Left ventricle myocardium inferior (tissue), 1 donor: ENCODE data around the gene EXOC2. TPM values are rescaled to one million over a fixed set of nuclear protein-coding genes. Genes with fewer than 3 reads are reported as not detected.

Experiments used
- DNase-seq: peaks from one replicate; pipeline ENCODE4 v3.0.0-alpha.2; 2020
- H3K27ac ChIP-seq: fragments of 200-600 bp; replicated peaks from 2 replicates; pipeline ENCODE4 v1.8.0; 2021
- H3K27me3 ChIP-seq: fragments of 200-600 bp; 2 replicates; pipeline ENCODE4 v1.8.0; 2021; ENCODE audit warnings: low read depth
- H3K36me3 ChIP-seq: fragments of 200-600 bp; 2 replicates; pipeline ENCODE4 v1.8.0; 2021
- H3K4me1 ChIP-seq: fragments of 200-600 bp; 2 replicates; pipeline ENCODE4 v1.8.0; 2021
- H3K4me3 ChIP-seq: fragments of 200-600 bp; 2 replicates; pipeline ENCODE4 v1.8.0; 2021; ENCODE audit warnings: mild to moderate bottlenecking, moderate library complexity
- H3K9me3 ChIP-seq: fragments of 200-600 bp; replicated peaks from 2 replicates; pipeline ENCODE4 v1.8.0; 2021
- CTCF ChIP-seq: fragments of 200-600 bp; IDR thresholded peaks from 2 replicates; pipeline ENCODE4 v1.8.0; 2021; ENCODE audit warnings: antibody characterized with exemption, mild to moderate bottlenecking, borderline replicate concordance
- intact Hi-C: fragments of 100-400 bp; cut with micrococcal nuclease; formaldehyde crosslinking; loops from one replicate; pipeline ENCODE4 v1.11.0; 2022
- total RNA-seq: library from RNA; stranded (reverse); fragmentation: NEBNext Ultra II Directional; extraction: Animal tissue kit (Norgen Biotek cat#: 25700); gene quantifications from one replicate; pipeline ENCODE4 v1.2.1, GENCODE V29; 2021
- donor health status: DM: no; HTN: yes; CAD: no; lungs with severe emphysema.

EXOC2 gene
- total RNA-seq, 1 donor from 2014 or later, result 15.6 TPM

GRCh38 chr6:475314-475713 is 217.6 kb downstream of the EXOC2 start:
- H3K36me3 ChIP-seq, result no peaks in the 10 kb centered on the region
- no peak for DNase-seq
- H3K9me3 ChIP-seq, result no peaks in the 10 kb centered on the region
- no peaks in the 10 kb centered on the region for H3K27me3 ChIP-seq
- TF ChIP-seq CTCF, result no peak
- no peak overlapping the region for H3K27ac ChIP-seq
- H3K4me1 ChIP-seq, result no peaks in the 10 kb centered on the region
- intact Hi-C loops, result no loop called here
- no peak overlapping the region for H3K4me3 ChIP-seq

DNA sequence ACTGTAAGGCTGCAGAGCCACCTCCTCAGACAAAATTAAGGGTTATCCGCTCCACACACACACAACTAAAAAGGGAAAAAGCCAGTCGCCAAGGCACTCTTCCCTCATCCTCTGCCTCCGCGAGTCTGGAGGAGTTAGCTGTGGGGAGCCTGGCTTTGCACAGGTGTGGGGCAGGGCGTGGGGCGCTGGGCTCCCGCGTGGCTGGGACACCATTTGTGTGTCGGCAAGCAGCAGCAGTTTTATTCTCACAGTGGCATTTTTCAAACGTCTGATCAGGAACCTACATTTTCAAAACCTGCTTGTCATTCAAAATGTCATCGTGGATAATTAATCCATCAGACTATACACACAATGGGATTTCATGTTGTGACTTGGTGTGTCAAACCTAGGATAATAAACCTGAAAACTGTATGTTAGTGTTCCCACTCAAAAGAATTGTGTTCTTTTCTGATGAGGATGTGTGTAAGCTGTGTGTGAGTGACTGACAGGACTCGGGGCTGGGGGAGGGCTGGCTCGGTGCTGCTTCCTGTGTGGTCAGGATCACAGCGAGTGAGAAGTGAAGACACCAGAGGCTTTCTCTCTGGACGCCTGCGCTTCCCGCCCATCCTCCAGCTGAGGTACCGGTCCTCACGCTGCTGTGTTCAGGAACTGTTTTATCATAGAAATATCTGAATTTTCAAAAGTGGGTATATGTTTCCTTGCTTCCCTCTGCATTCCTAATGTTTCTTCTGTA is 218.3 kb downstream of the EXOC2 start:
- H3K27ac ChIP-seq, result no peak overlapping the region
- no peaks in the 10 kb centered on the region for H3K4me1 ChIP-seq
- DNase-seq, result no peak
- H3K27me3 ChIP-seq, result no peaks in the 10 kb centered on the region
- no peaks in the 10 kb centered on the region for H3K36me3 ChIP-seq
- H3K4me3 ChIP-seq, result no peak overlapping the region
- no peaks in the 10 kb centered on the region for H3K9me3 ChIP-seq
- intact Hi-C loops, result no loop called here
- TF ChIP-seq CTCF, result no peak

- Histone ChIP-seq H3K27me3 (no peaks in the 10 kb centered on the region), H3K9me3 (no peaks in the 10 kb centered on the region), H3K4me3 (no peak overlapping the region), H3K36me3 (no peaks in the 10 kb centered on the region), H3K4me1 (no peaks in the 10 kb centered on the region), H3K27ac (no peak overlapping the region)
- TF ChIP-seq CTCF, result no peak
- intact Hi-C loops, result no loop called here
- no peak for DNase-seq
Measured at GRCh38 chr6:473768-474452, 219.0 kb downstream of the EXOC2 start.

- no peaks in the 10 kb centered on the region for H3K27me3 ChIP-seq
- no peaks in the 10 kb centered on the region for H3K9me3 ChIP-seq
- H3K4me3 ChIP-seq, result no peak overlapping the region
- H3K27ac ChIP-seq, result no peak overlapping the region
- no peak for DNase-seq
- intact Hi-C loops, result no loop called here
- no peak for TF ChIP-seq CTCF
- no peaks in the 10 kb centered on the region for H3K4me1 ChIP-seq
- no peaks in the 10 kb centered on the region for H3K36me3 ChIP-seq
Measured at GRCh38 chr6:473356-473755, 219.6 kb downstream of the EXOC2 start.

DNA sequence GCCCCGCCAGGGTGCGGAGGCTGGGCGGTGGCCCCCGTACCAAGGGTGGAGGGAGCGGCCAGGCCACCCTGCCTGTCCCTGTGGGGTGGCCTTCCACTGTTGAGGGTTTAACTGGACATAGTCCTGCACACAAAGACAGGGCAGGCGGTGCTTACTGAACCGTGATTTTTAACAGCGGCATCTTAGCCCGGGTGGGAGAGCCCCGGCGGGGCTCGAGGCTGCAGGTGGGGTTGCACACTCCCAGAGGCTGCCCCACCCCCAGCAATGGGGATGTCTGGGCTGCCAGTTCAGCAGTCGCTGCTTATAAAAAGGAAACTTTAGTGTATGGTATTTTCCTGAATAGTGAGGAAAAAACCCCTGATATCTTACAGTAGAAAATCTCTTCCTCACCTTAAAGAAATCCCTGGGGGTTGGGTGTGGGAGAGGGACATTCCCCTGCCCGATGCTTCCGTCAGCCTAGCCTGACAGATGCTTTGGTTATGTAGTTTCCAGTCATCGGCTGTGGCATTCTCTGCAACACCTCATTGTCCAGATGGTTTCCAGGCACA is 222.0 kb downstream of the EXOC2 start:
- no peak for TF ChIP-seq CTCF
- H3K27me3 ChIP-seq, result peaks cover 22% of the 10 kb centered on the region
- H3K9me3 ChIP-seq, result no peaks in the 10 kb centered on the region
- intact Hi-C loops, result no loop called here
- no peaks in the 10 kb centered on the region for H3K4me1 ChIP-seq
- DNase-seq, result no peak
- no peak overlapping the region for H3K27ac ChIP-seq
- H3K4me3 ChIP-seq, result no peak overlapping the region
- no peaks in the 10 kb centered on the region for H3K36me3 ChIP-seq
